Measurements from ENCODE around the gene RGS12.

The RGS12 gene

DNA sequence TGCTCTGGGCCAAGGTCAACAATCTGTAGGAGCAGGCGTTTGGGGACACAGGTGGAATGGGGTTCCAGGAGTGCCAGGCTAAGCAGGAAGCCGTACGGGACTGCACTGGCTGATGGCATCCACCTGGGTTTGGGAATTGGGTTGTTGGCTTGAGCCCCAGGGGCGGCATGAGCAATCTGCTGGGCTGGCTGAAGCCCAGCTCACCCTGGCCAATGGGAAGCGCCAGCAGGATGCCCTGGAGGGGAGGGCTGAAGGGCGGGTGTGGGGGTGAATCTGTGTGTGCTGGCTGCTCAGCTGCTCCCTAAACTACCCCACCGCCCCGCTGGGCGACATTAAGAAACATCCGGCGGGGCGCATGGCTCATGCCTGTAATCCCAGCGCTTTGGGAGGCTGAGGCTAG lies 8.9 kb upstream of the RGS12 start:
- Histone ChIP-seq H3K9ac (ENCODE audit: low read depth in 1 of 2, low read length in 2 of 2) (no peak overlapping the region), H3K9me3 (ENCODE audit: control insufficient read depth in 1 of 2, low read length in 2 of 2) (no peaks in the 10 kb centered on the region), H3K4me3 (ENCODE audit: low read depth in 1 of 2, low read length in 2 of 2) (no peak overlapping the region), H3K36me3 (ENCODE audit: control insufficient read depth in 1 of 2, insufficient read depth in 2 of 2, low read length in 2 of 2) (no peaks in the 10 kb centered on the region), H3K27ac (ENCODE audit: low read depth, low read length) (no peak overlapping the region), H3K27me3 (ENCODE audit: control insufficient read depth in 1 of 2, insufficient read depth in 2 of 2, low read length in 2 of 2) (peaks cover 14 to 20% of the 10 kb centered on the region in 2 donors), H3K4me1 (ENCODE audit: control insufficient read depth in 1 of 2, insufficient read depth in 2 of 2, low read length in 2 of 2) (peaks cover 0 to 4% of the 10 kb centered on the region in 2 donors)

DNA sequence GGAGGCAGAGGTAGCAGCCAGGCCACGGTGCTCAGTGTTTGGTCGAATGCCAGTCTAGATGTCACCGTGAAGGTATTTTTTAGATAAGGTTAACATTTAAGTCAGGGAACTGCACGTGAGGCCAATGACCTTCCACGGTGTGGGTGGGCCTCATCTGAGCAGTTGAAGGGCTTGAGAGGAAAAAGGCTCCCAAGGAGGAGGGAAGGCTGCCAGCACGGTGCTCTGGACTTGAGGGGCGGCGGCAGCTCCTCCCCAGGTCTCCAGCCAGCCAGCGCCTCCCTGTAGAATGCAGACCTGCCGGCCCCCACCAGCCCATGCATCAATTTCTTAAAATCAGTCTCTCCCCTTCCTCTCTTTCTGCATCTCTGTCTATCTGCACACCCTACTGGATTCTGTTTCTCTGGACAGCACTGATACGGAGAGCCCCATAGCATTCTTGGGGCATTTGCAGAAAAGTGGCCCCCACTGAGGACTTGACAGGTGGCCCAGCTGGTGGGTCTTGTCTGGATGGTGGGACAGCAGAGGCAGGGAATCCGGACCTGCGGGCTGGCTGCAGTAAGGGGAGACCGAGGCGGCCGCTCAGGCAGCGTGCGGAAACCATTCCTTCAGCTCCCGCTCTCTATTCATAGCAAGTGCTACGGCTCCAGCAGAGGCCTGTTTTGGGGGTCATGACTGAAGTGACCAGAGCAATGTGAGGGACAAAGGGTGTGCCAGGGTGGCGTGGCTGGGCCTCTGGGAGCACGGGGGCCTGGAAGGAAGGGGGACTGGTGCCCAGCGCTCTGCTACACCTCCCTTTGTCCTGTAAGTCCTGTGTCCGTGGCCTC lies 7.9 kb upstream of the RGS12 start:
- H3K9me3 ChIP-seq (ENCODE audit: control insufficient read depth in 1 of 2, low read length in 2 of 2), result no peaks in the 10 kb centered on the region
- H3K4me3 ChIP-seq (ENCODE audit: low read depth in 1 of 2, low read length in 2 of 2), result no peak overlapping the region
- peaks cover 14 to 20% of the 10 kb centered on the region in 2 donors for H3K27me3 ChIP-seq (ENCODE audit: control insufficient read depth in 1 of 2, insufficient read depth in 2 of 2, low read length in 2 of 2)
- no peak overlapping the region for H3K9ac ChIP-seq (ENCODE audit: low read depth in 1 of 2, low read length in 2 of 2)
- no peaks in the 10 kb centered on the region for H3K36me3 ChIP-seq (ENCODE audit: control insufficient read depth in 1 of 2, insufficient read depth in 2 of 2, low read length in 2 of 2)
- H3K27ac ChIP-seq (ENCODE audit: low read depth, low read length), result no peak overlapping the region
- H3K4me1 ChIP-seq (ENCODE audit: control insufficient read depth in 1 of 2, insufficient read depth in 2 of 2, low read length in 2 of 2), result peaks cover 0 to 4% of the 10 kb centered on the region in 2 donors

DNA sequence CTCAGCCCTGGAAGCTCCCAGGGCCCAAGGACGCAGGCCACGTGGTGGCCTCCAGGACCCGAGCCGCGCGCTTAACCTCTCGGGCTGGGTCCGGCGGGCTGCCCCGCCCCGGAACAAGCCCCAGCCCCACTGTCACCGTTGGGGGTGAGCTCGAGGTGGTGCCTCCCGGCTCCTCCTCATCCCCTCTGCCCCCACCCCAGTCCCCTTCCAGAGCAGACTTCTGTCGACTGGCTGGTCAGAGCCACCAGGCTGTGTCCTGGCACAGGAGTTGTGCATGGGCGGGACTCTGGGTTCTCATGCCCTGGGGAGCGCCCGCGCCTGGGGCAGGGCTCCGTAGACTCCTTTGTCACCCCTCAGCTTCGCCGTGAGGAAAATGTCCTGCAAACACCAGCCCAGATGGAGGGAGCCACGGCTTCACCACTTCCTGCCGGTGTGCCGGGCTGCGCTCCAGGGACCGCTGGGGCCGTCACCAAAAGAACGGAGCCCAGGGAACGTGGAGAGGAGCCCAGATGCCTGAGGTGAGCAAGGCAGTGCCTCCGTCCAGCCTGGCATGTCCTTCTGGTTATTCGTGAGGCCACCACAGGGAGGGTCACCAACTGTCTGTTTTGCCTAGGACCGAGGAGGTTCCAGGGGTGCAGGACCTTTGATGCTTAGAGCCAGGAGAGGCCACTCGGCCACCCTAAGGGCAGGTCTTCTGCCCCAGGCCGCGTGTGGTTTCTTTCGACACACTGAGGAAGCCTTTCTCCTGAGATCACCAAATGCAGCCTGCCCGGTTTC lies 7.1 kb upstream of the RGS12 start:
- no peak overlapping the region for H3K9ac ChIP-seq (ENCODE audit: low read depth in 1 of 2, low read length in 2 of 2)
- H3K36me3 ChIP-seq (ENCODE audit: control insufficient read depth in 1 of 2, insufficient read depth in 2 of 2, low read length in 2 of 2), result no peaks in the 10 kb centered on the region
- no peak overlapping the region for H3K4me3 ChIP-seq (ENCODE audit: low read depth in 1 of 2, low read length in 2 of 2)
- no peak overlapping the region for H3K27ac ChIP-seq (ENCODE audit: low read depth, low read length)
- H3K9me3 ChIP-seq (ENCODE audit: control insufficient read depth in 1 of 2, low read length in 2 of 2), result no peaks in the 10 kb centered on the region
- peaks cover 0 to 7% of the 10 kb centered on the region in 2 donors for H3K4me1 ChIP-seq (ENCODE audit: control insufficient read depth in 1 of 2, insufficient read depth in 2 of 2, low read length in 2 of 2)
- H3K27me3 ChIP-seq (ENCODE audit: control insufficient read depth in 1 of 2, insufficient read depth in 2 of 2, low read length in 2 of 2), result peaks cover 14 to 20% of the 10 kb centered on the region in 2 donors

DNA sequence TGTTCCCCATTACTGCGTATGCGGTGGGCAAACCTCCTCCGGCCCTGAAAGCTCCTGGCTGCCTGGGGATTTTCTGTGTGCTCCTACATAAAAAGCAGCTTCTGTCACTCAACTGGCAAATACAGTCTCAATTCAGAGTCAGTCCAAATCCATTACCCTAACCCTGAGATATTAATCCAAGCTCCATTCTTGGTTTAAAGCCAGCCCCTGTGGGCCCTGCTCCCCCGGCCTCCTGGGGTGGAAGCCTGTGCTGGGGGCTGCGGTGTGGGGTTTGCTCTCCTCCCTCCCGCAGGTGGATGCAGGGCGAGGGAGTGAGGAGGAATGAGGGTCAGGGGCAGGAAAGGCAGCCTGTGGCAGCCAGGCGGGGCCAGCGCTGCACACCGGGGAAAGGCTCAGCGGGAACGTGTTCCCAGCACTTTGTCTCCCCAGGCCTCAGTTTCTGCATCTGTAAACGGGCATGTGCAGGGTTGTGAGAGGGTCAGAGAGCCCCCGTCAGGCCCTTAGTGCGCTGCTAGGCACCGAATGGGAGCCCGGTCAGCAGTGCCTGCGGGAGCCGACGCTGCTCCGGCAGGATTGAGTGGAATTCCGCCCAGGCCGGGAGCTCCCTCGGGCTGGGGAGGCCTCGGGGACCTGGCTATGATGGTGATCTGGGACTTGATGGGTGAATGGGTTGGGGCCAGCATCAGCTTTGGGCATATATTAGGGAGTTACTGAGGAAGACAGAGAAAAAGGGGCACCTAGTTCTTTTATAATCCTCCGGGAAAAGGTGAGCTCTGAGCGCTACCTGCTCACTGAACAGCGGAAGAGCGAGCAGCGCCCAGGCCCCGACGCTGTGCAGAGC lies 6.3 kb upstream of the RGS12 start:
- H3K4me1 ChIP-seq (ENCODE audit: control insufficient read depth in 1 of 2, insufficient read depth in 2 of 2, low read length in 2 of 2), result peaks cover 0 to 15% of the 10 kb centered on the region in 2 donors
- no peak overlapping the region for H3K4me3 ChIP-seq (ENCODE audit: low read depth in 1 of 2, low read length in 2 of 2)
- H3K27me3 ChIP-seq (ENCODE audit: control insufficient read depth in 1 of 2, insufficient read depth in 2 of 2, low read length in 2 of 2), result peaks cover 14 to 20% of the 10 kb centered on the region in 2 donors
- no peak overlapping the region for H3K27ac ChIP-seq (ENCODE audit: low read depth, low read length)
- no peak overlapping the region for H3K9ac ChIP-seq (ENCODE audit: low read depth in 1 of 2, low read length in 2 of 2)
- no peaks in the 10 kb centered on the region for H3K9me3 ChIP-seq (ENCODE audit: control insufficient read depth in 1 of 2, low read length in 2 of 2)
- no peaks in the 10 kb centered on the region for H3K36me3 ChIP-seq (ENCODE audit: control insufficient read depth in 1 of 2, insufficient read depth in 2 of 2, low read length in 2 of 2)

DNA sequence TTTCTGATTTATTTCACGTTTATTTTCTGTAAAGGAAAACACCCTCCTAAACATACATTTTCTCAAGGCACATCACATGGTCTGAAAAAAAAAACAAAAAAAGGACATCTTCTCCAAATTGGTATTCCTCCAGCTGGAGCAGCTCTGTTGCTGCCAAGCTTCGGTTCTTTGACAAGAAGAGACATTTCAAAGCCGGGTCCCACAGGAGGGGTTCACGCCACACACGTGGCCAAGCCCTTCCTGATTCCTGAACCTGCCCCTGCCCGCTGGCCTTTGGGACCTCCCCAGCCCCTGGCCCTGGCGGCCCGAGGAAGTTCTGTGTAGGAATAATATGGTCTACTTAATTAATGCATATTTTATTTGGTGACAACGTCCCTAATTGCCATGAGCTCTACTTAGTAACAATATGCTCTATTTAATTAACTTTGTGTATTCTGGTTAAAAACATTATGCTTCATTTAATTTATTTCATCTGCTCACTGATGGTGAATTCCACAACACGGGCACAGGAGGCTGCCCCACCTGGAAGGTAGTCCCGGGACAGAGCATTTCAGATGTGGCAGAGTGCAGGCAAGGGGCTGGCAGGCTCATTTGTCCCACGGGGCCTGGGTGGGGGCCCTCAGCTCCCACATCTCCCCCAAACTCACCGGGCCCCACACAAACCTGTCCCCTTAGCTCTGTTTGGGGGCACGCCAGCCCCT lies 5.4 kb upstream of the RGS12 start:
- Histone ChIP-seq H3K27me3 (ENCODE audit: control insufficient read depth in 1 of 2, insufficient read depth in 2 of 2, low read length in 2 of 2) (peaks cover 14 to 20% of the 10 kb centered on the region in 2 donors), H3K4me3 (ENCODE audit: low read depth in 1 of 2, low read length in 2 of 2) (no peak overlapping the region), H3K4me1 (ENCODE audit: control insufficient read depth in 1 of 2, insufficient read depth in 2 of 2, low read length in 2 of 2) (peaks cover 0 to 21% of the 10 kb centered on the region in 2 donors), H3K36me3 (ENCODE audit: control insufficient read depth in 1 of 2, insufficient read depth in 2 of 2, low read length in 2 of 2) (no peaks in the 10 kb centered on the region), H3K9me3 (ENCODE audit: control insufficient read depth in 1 of 2, low read length in 2 of 2) (no peaks in the 10 kb centered on the region), H3K27ac (ENCODE audit: low read depth, low read length) (no peak overlapping the region), H3K9ac (ENCODE audit: low read depth in 1 of 2, low read length in 2 of 2) (no peak overlapping the region)

GRCh38 chr4:3287972-3288570 lies 4.8 kb upstream of the RGS12 start:
- H3K27ac ChIP-seq (ENCODE audit: low read depth, low read length), result no peak overlapping the region
- H3K4me3 ChIP-seq (ENCODE audit: low read depth in 1 of 2, low read length in 2 of 2), result no peak overlapping the region
- peaks cover 0 to 21% of the 10 kb centered on the region in 2 donors for H3K4me1 ChIP-seq (ENCODE audit: control insufficient read depth in 1 of 2, insufficient read depth in 2 of 2, low read length in 2 of 2)
- H3K9me3 ChIP-seq (ENCODE audit: control insufficient read depth in 1 of 2, low read length in 2 of 2), result no peaks in the 10 kb centered on the region
- no peaks in the 10 kb centered on the region for H3K36me3 ChIP-seq (ENCODE audit: control insufficient read depth in 1 of 2, insufficient read depth in 2 of 2, low read length in 2 of 2)
- H3K27me3 ChIP-seq (ENCODE audit: control insufficient read depth in 1 of 2, insufficient read depth in 2 of 2, low read length in 2 of 2), result peaks cover 14 to 20% of the 10 kb centered on the region in 2 donors
- H3K9ac ChIP-seq (ENCODE audit: low read depth in 1 of 2, low read length in 2 of 2), result no peak overlapping the region

GRCh38 chr4:3288571-3289094 lies 4.2 kb upstream of the RGS12 start:
- Histone ChIP-seq H3K9me3 (ENCODE audit: control insufficient read depth in 1 of 2, low read length in 2 of 2) (no peaks in the 10 kb centered on the region), H3K27ac (ENCODE audit: low read depth, low read length) (no peak overlapping the region), H3K27me3 (ENCODE audit: control insufficient read depth in 1 of 2, insufficient read depth in 2 of 2, low read length in 2 of 2) (peaks cover 14 to 20% of the 10 kb centered on the region in 2 donors), H3K4me1 (ENCODE audit: control insufficient read depth in 1 of 2, insufficient read depth in 2 of 2, low read length in 2 of 2) (peaks cover 0 to 21% of the 10 kb centered on the region in 2 donors), H3K9ac (ENCODE audit: low read depth in 1 of 2, low read length in 2 of 2) (no peak overlapping the region), H3K4me3 (ENCODE audit: low read depth in 1 of 2, low read length in 2 of 2) (no peak overlapping the region), H3K36me3 (ENCODE audit: control insufficient read depth in 1 of 2, insufficient read depth in 2 of 2, low read length in 2 of 2) (no peaks in the 10 kb centered on the region)

DNA sequence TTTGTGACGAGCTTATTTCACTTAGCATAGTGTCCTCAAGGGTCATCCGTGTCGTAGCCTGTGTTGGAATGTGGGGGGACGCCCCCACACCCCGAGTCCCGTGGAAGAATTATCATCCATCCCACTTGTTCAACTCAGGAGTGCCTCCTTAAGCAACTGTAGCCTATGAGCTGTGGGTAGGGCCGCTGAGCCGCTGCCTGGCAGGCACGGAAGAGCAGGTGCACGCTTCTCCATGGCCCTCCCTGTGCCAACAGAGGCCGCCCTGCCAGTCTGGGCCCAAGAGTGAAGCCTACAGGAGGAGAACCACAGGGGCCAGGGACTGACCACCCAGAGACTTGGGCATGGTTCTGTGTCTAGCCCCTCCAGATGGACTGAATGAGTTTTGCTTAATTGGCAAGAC lies 2.3 kb upstream of the RGS12 start:
- Histone ChIP-seq H3K27me3 (ENCODE audit: control insufficient read depth in 1 of 2, insufficient read depth in 2 of 2, low read length in 2 of 2) (peaks cover 14 to 20% of the 10 kb centered on the region in 2 donors), H3K9me3 (ENCODE audit: control insufficient read depth in 1 of 2, low read length in 2 of 2) (no peaks in the 10 kb centered on the region), H3K4me1 (ENCODE audit: control insufficient read depth in 1 of 2, insufficient read depth in 2 of 2, low read length in 2 of 2) (peaks cover 0 to 25% of the 10 kb centered on the region in 2 donors), H3K36me3 (ENCODE audit: control insufficient read depth in 1 of 2, insufficient read depth in 2 of 2, low read length in 2 of 2) (no peaks in the 10 kb centered on the region), H3K9ac (ENCODE audit: low read depth in 1 of 2, low read length in 2 of 2) (no peak overlapping the region), H3K4me3 (ENCODE audit: low read depth in 1 of 2, low read length in 2 of 2) (no peak overlapping the region), H3K27ac (ENCODE audit: low read depth, low read length) (no peak overlapping the region)

- H3K27me3 ChIP-seq (ENCODE audit: control insufficient read depth in 1 of 2, insufficient read depth in 2 of 2, low read length in 2 of 2), result peaks cover 14 to 19% of the 10 kb centered on the region in 2 donors
- no peak overlapping the region for H3K4me3 ChIP-seq (ENCODE audit: low read depth in 1 of 2, low read length in 2 of 2)
- H3K9ac ChIP-seq (ENCODE audit: low read depth in 1 of 2, low read length in 2 of 2), result no peak overlapping the region
Observed at GRCh38 chr4:3290889-3291321, 1.9 kb upstream of the RGS12 start.

More at GRCh38 chr4:3290889-3291321, 1.9 kb upstream of the RGS12 start:
- H3K36me3 ChIP-seq (ENCODE audit: control insufficient read depth in 1 of 2, insufficient read depth in 2 of 2, low read length in 2 of 2), result no peaks in the 10 kb centered on the region
- H3K9me3 ChIP-seq (ENCODE audit: control insufficient read depth in 1 of 2, low read length in 2 of 2), result no peaks in the 10 kb centered on the region
- peaks cover 0 to 22% of the 10 kb centered on the region in 2 donors for H3K4me1 ChIP-seq (ENCODE audit: control insufficient read depth in 1 of 2, insufficient read depth in 2 of 2, low read length in 2 of 2)
- no peak overlapping the region for H3K27ac ChIP-seq (ENCODE audit: low read depth, low read length)
